Adrenal gland (tissue), 12 donors: ENCODE results near the gene HCK. TPM values are rescaled to one million over a fixed set of nuclear protein-coding genes. Genes with fewer than 3 reads are reported as not detected.

Experiments used
- DNase-seq, 7 donors: peaks; one replicate each; pipeline ENCODE4 v3.0.0-alpha.2; 2019 to 2020
- H3K27ac ChIP-seq, 5 donors: fragments of 200-600 bp; sonication (generic) in 4 of 5; 1 replicate in 3 of 5; 2 replicates in 2 of 5; pipeline versions ENCODE4 v1.5.1 to v1.8.0; 2016 to 2020; ENCODE audit warnings: mild to moderate bottlenecking in 1 of 5
- H3K27me3 ChIP-seq: fragments of 200-600 bp; 2 replicates; pipeline ENCODE4 v1.8.0; 2021
- H3K36me3 ChIP-seq, 2 donors: fragments of 200-600 bp; replicated peaks in 1 of 2; 1 replicate in 1 of 2; 2 replicates in 1 of 2; pipeline versions ENCODE4 v1.5.1 to v1.8.0; 2018 to 2022
- H3K4me1 ChIP-seq, 2 donors: fragments of 200-600 bp; replicated peaks in 1 of 2; 1 replicate in 1 of 2; 2 replicates in 1 of 2; pipeline versions ENCODE4 v1.5.1 to v1.8.0; 2018 to 2021
- H3K4me3 ChIP-seq, 4 donors: fragments of 200-600 bp; sonication (generic) in 3 of 4; one replicate each; pipeline ENCODE4 v1.5.1; 2016 to 2018
- H3K9me3 ChIP-seq, 3 donors: fragments of 200-600 bp; sonication (generic) in 1 of 3; replicated peaks in 1 of 3; 1 replicate in 2 of 3; 2 replicates in 1 of 3; pipeline versions ENCODE4 v1.5.1 to v1.8.0; 2016 to 2021
- CTCF ChIP-seq, 6 experiments: fragments of 450-650 bp in 4 of 6; fragments of 200-600 bp in 2 of 6; sonication (generic) in 1 of 6; IDR thresholded peaks; 1 replicate in 5 of 6; 2 replicates in 1 of 6; pipeline versions ENCODE4 v1.5.1 to v1.8.0; 2016 to 2021; ENCODE audit warnings: antibody characterized with exemption in 6 of 6, mild to moderate bottlenecking in 2 of 6, moderate library complexity in 1 of 6
- POLR2A ChIP-seq, 2 donors: fragments of 450-650 bp; IDR thresholded peaks; one replicate each; pipeline ENCODE4 v1.6.1; 2017; ENCODE audit warnings: antibody characterized with exemption in 2 of 2, mild to moderate bottlenecking in 2 of 2, moderate library complexity in 1 of 2
- WGBS, 4 donors: extraction: QIAGEN DNeasy Blood & Tissue Kit in 2 of 4; methylation state at CpG; one replicate each; pipeline versions ENCODE4 v1.1.5 to v1.1.7; 2013 to 2017; 5-methylcytosine and 5-hydroxymethylcytosine counted together
- intact Hi-C, 2 donors: fragments of 100-400 bp; cut with DNase I; formaldehyde crosslinking; loops; one replicate each; pipeline versions ENCODE4 v1.14.1 to v1.15.0; 2022 to 2023
- polyA plus RNA-seq, 3 donors: library from polyadenylated mRNA; stranded (reverse); fragments of 200-250 nt in 2 of 3; fragments of 350-450 nt in 1 of 3; fragmentation: Illumina TruSeq in 1 of 3; extraction: RNeasy Lipid Tissue Mini Kit (QIAGEN cat#74804) in 1 of 3; gene quantifications; one replicate each; pipeline ENCODE4 v1.2.3, GENCODE V29; 2013 to 2014
- total RNA-seq, 9 donors: library from RNA; depleted of rRNA in 4 of 9; stranded (reverse); fragments of >200 nt in 4 of 9; fragments of 120-200 nt in 1 of 9; fragmentation: NEBNext Ultra II Directional in 1 of 9; extraction: Animal tissue kit (Norgen Biotek cat#: 25700) in 1 of 9; gene quantifications; one replicate each; pipeline versions ENCODE4 v1.1.0 to v1.2.4, GENCODE V29; 2013 to 2023
- donor health status: healthy with polysubstance abuse.
- donor health status: Bipolar disorder and iron deficiency.
- donor health status: DM: yes; HTN: yes; CAD: no.
- donor health status: DM: no; HTN: no; CAD: no.
- donor health status: DM: no; HTN: no; CAD: no.
- donor health status: DM: yes; HTN: yes; CAD: no.

The HCK gene
- total and polyA plus RNA-seq, 12 donors, result 3.7 to 49.8 (median 17.0) TPM

- no peaks in the 10 kb centered on the region for H3K36me3 ChIP-seq
- H3K4me3 ChIP-seq, result no peak overlapping the region
- peaks cover 0 to 12% of the 10 kb centered on the region in 2 donors for H3K4me1 ChIP-seq
- no peaks in the 10 kb centered on the region for H3K27me3 ChIP-seq
- TF ChIP-seq POLR2A (IDR thresholded peaks at IDR 0.05) (no peak), CTCF (IDR thresholded peaks at IDR 0.05) (no peak)
- peak overlapping the region in 1 of 5 donors; percentile 57 for H3K27ac ChIP-seq
- DNase-seq, result no peak
- WGBS, 4 donors, result 68 to 75% (median 72%) methylated on average over 8 of the region's 8 CpGs
- intact Hi-C loops, result no loop called here
- H3K9me3 ChIP-seq, result no peaks in the 10 kb centered on the region
Measured at GRCh38 chr20:32006841-32007786, 44.9 kb upstream of the HCK start.

GRCh38 chr20:32007787-32008616 is 44.0 kb upstream of the HCK start:
- TF ChIP-seq POLR2A (IDR thresholded peaks at IDR 0.05) (no peak), CTCF (IDR thresholded peaks at IDR 0.05) (no peak)
- peak; percentile 26 to 69 (median 45) for DNase-seq

GRCh38 chr20:32009564-32009963 is 42.5 kb upstream of the HCK start:
- Histone ChIP-seq H3K4me1 (peaks cover 0 to 12% of the 10 kb centered on the region in 2 donors), H3K9me3 (no peaks in the 10 kb centered on the region), H3K36me3 (no peaks in the 10 kb centered on the region), H3K27ac (peak overlapping the region in 1 of 5 donors; percentile 80), H3K27me3 (no peaks in the 10 kb centered on the region), H3K4me3 (no peak overlapping the region)
- no peak for DNase-seq
- WGBS, 4 donors, result 78 to 83% (median 81%) methylated on average over 7 of the region's 7 CpGs
- TF ChIP-seq CTCF (IDR thresholded peaks at IDR 0.05) (no peak), POLR2A (IDR thresholded peaks at IDR 0.05) (no peak)
- intact Hi-C loops, result no loop called here

More at GRCh38 chr20:32007787-32008616, 44.0 kb upstream of the HCK start:
- intact Hi-C loops, result no loop called here
- Histone ChIP-seq H3K4me1 (peaks cover 0 to 12% of the 10 kb centered on the region in 2 donors), H3K4me3 (no peak overlapping the region), H3K27me3 (no peaks in the 10 kb centered on the region), H3K9me3 (no peaks in the 10 kb centered on the region), H3K27ac (peak overlapping the region in 1 of 5 donors; percentile 57), H3K36me3 (no peaks in the 10 kb centered on the region)
- WGBS, 4 donors, result 49 to 62% (median 57%) methylated on average over 10 of the region's 10 CpGs

GRCh38 chr20:32010101-32010500 is 41.9 kb upstream of the HCK start, which contains the start of gene CCM2L:
CCM2L (plus strand) TSS chr20:32010438; CDS start chr20:32010455, 17 bp downstream.
- peaks cover 0 to 12% of the 10 kb centered on the region in 2 donors for H3K4me1 ChIP-seq
- TF ChIP-seq CTCF (IDR thresholded peaks at IDR 0.05), result no peak
- TF ChIP-seq POLR2A (IDR thresholded peaks at IDR 0.05), result no peak
- peak within 1 kb of the TSS in 1 of 4 donors; percentile 13 for H3K4me3 ChIP-seq
- peak within 1 kb of the TSS in 1 of 5 donors; percentile 80 for H3K27ac ChIP-seq
- peak in 2 of 7 donors; percentile 20 to 42 for DNase-seq
- no peaks in the 10 kb centered on the region for H3K27me3 ChIP-seq
- H3K9me3 ChIP-seq, result no peaks in the 10 kb centered on the region
- H3K36me3 ChIP-seq, result no peaks in the 10 kb centered on the region
- intact Hi-C loops, result no loop called here
- WGBS, 4 donors, result 22 to 41% (median 32%) methylated on average over 2 of the region's 2 CpGs
